Urothelium cell line (cell line): ENCODE data around the gene NR2F6.

Source experiments
- DNase-seq: peaks from one replicate; pipeline ENCODE4 v3.0.0; 2011; ENCODE audit warnings: low spot score, mixed read lengths
- FAIRE-seq: peaks from 2 replicates; lab custom pipeline; 2011; peaks lifted over from hg19 to GRCh38; lab: Jason Lieb, UNC

Gene NR2F6

GRCh38 chr19:17183271-17183761 is 62.4 kb downstream of the NR2F6 start:
- FAIRE-seq (no peak), DNase-seq (no peak)
